ENCODE results near the gene RAET1L.
"Not testable (repeated sequence)": the region's sequence is repeated elsewhere in the genome, so short reads cannot be mapped to it uniquely, and the experiment has no call there.

- TF ChIP-seq, protein P1, sequence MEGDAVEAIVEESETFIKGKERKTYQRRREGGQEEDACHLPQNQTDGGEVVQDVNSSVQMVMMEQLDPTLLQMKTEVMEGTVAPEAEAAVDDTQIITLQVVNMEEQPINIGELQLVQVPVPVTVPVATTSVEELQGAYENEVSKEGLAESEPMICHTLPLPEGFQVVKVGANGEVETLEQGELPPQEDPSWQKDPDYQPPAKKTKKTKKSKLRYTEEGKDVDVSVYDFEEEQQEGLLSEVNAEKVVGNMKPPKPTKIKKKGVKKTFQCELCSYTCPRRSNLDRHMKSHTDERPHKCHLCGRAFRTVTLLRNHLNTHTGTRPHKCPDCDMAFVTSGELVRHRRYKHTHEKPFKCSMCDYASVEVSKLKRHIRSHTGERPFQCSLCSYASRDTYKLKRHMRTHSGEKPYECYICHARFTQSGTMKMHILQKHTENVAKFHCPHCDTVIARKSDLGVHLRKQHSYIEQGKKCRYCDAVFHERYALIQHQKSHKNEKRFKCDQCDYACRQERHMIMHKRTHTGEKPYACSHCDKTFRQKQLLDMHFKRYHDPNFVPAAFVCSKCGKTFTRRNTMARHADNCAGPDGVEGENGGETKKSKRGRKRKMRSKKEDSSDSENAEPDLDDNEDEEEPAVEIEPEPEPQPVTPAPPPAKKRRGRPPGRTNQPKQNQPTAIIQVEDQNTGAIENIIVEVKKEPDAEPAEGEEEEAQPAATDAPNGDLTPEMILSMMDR (IDR thresholded peaks at IDR 0.05; ENCODE audit: borderline replicate concordance, extremely low read depth, low read length, poor library complexity, severe bottlenecking), result not testable (repeated sequence)
- TF ChIP-seq EZH2 (IDR thresholded peaks at IDR 0.05; ENCODE audit: borderline replicate concordance, low read depth, low read length, severe bottlenecking), result not testable (repeated sequence)
Observed at GRCh38 chr6:149991472-149991795, 33.9 kb downstream of the RAET1L start.
